Renal cortex interstitium (tissue), 11 donors: ENCODE results near the gene KIF16B. TPM values are rescaled to one million over a fixed set of nuclear protein-coding genes. Genes with fewer than 3 reads are reported as not detected.

Experiments used
- DNase-seq, 11 donors: peaks; one replicate each; pipeline ENCODE4 v3.0.0-alpha.2; 2013; ENCODE audit warnings: low read depth in 9 of 11, low spot score in 4 of 11; ENCODE audit errors: extremely low read depth in 1 of 11
- polyA plus RNA-seq, 3 donors: library from polyadenylated mRNA; unstranded; fragments of 120-200 nt; gene quantifications; one replicate each; pipeline ENCODE4 v1.2.1, GENCODE V29; 2013; ENCODE audit not compliant: insufficient read length in 3 of 3

The KIF16B gene
- polyA plus RNA-seq, 3 donors = 21.7 to 24.2 (median 22.8) TPM

- no peak for DNase-seq
Measured at GRCh38 chr20:16352751-16353416, 220.4 kb downstream of the KIF16B start.

GRCh38 chr20:16352321-16352720, 220.9 kb downstream of the KIF16B start:
- no peak for DNase-seq

GRCh38 chr20:16351415-16351814, 221.8 kb downstream of the KIF16B start:
- no peak for DNase-seq

GRCh38 chr20:16350465-16350864, 222.8 kb downstream of the KIF16B start:
- no peak for DNase-seq

- DNase-seq = no peak
Measured at GRCh38 chr20:16349523-16350260, 223.6 kb downstream of the KIF16B start.

GRCh38 chr20:16346956-16347355, 226.3 kb downstream of the KIF16B start:
- DNase-seq = no peak

- no peak for DNase-seq
Measured at GRCh38 chr20:16337707-16338106, 235.5 kb downstream of the KIF16B start.

- no peak for DNase-seq
Measured at GRCh38 chr20:16327606-16328005, 245.6 kb downstream of the KIF16B start.

GRCh38 chr20:16321291-16321690, 252.0 kb downstream of the KIF16B start:
- DNase-seq = no peak

- DNase-seq = no peak
Measured at GRCh38 chr20:16317445-16318362, 255.5 kb downstream of the KIF16B start.

- no peak for DNase-seq
Measured at GRCh38 chr20:16316513-16316912, 256.7 kb downstream of the KIF16B start.

- DNase-seq = no peak
Measured at GRCh38 chr20:16314748-16315159, 258.5 kb downstream of the KIF16B start.

GRCh38 chr20:16314320-16314719, 258.9 kb downstream of the KIF16B start:
- DNase-seq = no peak

- DNase-seq = no peak
Measured at GRCh38 chr20:16313917-16314316, 259.3 kb downstream of the KIF16B start.

GRCh38 chr20:16312998-16313397, 260.2 kb downstream of the KIF16B start:
- no peak for DNase-seq

- no peak for DNase-seq
Measured at GRCh38 chr20:16311756-16312155, 261.5 kb downstream of the KIF16B start.

GRCh38 chr20:16308754-16309153, 264.5 kb downstream of the KIF16B start:
- DNase-seq = no peak

GRCh38 chr20:16302818-16303217, 270.4 kb downstream of the KIF16B start:
- no peak for DNase-seq

GRCh38 chr20:16301986-16302385, 271.3 kb downstream of the KIF16B start:
- no peak for DNase-seq

GRCh38 chr20:16299897-16300296, 273.4 kb downstream of the KIF16B start:
- no peak for DNase-seq
